HL-60/S4 treated with retinoic acid at 250 ng/mL for 4 days and 3 days (cell line): ENCODE data around the gene SYNCRIP.
"Not testable (repeated sequence)": the region's sequence is repeated elsewhere in the genome, so short reads cannot be mapped to it uniquely, and the experiment has no call there.

Experiments
- in situ Hi-C: fragments of 300-500 bp; cut with MboI; formaldehyde crosslinking; loops from 2 replicates; pipeline ENCODE4 v1.7.0; 2022; ENCODE audit warnings: low sequenced_read_pairs

SYNCRIP gene

DNA sequence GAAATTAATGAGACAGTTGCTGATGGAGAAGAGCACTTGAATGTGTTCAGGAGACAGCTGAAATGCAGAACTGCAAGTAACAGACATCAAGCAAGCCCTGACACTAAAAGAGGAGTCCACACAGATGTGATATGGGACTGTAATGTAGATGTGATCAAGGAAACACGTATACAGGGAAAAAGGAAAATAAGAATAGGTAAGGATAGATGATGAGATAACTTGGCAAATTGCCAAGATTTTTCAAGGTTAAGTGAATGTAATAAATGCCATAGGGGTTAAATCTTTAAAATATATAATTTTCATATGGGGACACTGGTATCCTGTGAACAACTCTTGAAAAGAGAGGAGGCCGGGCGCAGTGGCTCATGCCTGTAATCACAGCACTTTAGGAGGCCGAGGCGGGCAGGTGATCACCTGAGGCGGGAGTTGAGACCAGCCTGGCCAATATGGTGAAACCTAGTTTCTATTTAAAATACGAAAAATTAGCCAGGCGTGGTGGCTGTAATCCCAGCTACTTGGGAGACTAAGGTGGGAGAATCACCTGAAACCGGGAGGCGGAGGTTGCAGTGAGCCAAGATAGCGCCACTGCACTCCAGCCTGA, 41.9 kb downstream of the SYNCRIP start:
- in situ Hi-C loops: no loop called here

- in situ Hi-C loops: no loop called here
Measured at GRCh38 chr6:85594197-85594930, 48.3 kb downstream of the SYNCRIP start.

DNA sequence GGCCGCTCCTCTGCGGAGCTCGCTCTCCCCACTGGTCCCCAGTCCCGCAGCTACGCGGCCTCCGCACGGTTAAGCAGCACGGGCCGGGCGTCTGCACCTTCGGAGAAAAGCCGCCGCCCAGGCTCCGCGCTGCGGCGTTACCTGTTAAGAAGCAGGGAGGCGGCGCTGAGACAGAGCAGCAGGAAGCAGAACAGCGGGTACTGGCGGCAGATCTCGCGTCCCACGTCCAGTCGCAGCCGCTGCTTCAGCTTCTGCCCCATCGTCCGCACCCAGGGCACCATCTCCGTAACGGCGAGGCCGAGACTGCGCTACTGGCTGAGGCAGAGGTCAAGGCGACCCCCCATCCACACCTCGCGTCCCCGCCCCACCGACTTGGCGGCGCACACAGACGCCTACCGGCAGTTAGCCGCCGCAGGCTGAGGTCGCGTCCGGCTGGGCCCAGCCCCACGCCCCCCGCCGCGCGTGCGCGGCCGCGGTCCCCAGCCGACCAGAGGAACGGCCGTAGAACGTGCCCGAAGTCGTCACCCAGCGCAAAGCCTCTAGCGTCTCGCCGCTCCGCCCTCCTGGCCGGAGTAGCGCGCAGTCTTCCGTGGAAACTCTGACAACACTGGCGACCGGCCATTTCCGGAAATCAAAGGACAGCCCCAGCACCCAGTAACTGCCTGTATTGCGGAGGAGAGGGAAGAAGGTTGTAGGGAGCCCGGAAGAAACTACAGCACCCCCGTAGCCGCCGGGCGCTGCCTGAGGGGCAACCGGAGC, 49.1 kb downstream of the SYNCRIP start, which contains the start of gene SNX14:
Gene SNX14, minus strand, starts transcription at position 421 of the 759 bp plus-strand sequence. Its CDS starts 140 bp downstream, at position 281.
- in situ Hi-C loops: no loop called here

- in situ Hi-C loops: no loop called here
Measured at GRCh38 chr6:85592033-85592432, 50.7 kb downstream of the SYNCRIP start.

- in situ Hi-C loops: no loop called here
Measured at GRCh38 chr6:85591207-85591606, 51.5 kb downstream of the SYNCRIP start.

GRCh38 chr6:85585741-85586140, 56.9 kb downstream of the SYNCRIP start:
- in situ Hi-C loops: no loop called here

- in situ Hi-C loops: not testable (repeated sequence)
Measured at GRCh38 chr6:85582832-85583231, 59.9 kb downstream of the SYNCRIP start.

GRCh38 chr6:85581572-85581971, 61.1 kb downstream of the SYNCRIP start:
- in situ Hi-C loops: no loop called here

DNA sequence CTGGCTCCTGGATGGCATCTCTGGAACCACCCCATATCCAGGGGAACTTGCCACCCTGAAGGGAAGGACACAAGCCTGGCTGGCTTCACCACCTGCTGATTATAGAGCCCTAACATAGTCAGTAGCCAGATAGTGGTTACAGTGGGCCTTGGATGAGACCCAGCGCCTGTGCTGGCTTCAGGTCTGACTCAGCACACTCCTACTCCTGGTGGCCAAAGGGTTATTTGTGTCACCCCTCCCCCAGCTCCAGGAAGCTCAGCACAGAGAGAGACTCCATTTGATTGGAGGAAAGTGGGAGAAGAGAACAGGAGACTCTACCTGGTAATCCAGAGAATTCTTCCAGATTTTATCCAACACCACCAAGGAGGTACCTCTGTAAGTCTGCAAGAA, 61.8 kb downstream of the SYNCRIP start:
- in situ Hi-C loops: no loop called here

DNA sequence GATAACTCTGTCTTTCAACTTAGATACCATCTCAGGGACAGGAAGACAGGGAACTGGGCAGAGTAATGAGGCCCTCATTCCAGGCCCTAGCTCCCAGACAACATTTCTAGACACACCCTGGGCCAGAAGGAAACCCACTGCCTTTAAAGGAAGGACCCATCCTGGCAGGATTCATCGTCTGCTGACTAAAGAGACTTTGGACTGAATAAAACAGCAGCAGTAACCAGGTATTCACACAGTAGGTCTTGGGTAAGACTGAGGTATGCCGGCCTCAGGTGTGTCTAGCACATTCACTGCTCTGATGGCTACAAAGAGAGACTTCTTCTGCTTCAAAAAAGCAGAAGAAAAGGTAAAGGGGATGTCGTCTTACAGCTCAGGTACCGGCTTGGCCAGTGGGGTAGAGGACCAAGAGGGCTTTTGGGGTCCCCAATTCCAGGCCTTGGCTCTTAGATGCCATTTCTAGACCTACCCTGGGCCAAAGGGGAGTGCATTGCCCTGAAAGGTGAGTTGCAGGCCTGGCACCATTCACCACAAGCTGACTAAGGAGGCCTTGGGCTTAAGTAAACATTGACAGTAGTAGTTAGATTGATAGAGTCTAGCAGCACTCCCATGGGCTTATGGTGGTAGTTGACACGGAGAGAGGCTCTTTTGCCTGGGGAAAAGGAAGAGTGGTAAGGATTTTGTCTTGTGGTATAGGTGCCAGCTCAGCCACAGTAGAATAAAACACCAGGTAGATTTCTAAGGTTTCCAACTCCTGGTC, 62.4 kb downstream of the SYNCRIP start:
- in situ Hi-C loops: no loop called here

DNA sequence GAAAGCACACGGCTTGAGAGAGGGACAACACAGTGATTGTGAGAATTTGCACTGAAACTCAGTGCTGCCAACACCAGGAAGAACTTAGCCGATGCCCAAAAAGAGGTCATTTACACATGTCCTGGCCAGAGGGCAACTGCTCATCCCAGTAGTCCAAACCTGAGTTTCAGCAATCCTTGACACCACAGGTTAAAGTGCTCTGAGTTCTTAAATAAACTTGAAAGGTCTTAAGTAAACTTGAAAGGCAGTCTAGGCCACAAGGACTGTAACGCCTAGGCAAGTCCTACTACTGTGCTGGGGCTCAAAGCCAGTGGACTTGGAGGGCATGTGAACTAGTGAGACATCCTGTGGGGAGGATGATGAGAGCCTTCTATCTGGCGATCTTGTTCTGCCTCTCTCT, 63.1 kb downstream of the SYNCRIP start:
- in situ Hi-C loops: no loop called here

GRCh38 chr6:85576476-85576875, 66.2 kb downstream of the SYNCRIP start:
- in situ Hi-C loops: no loop called here

DNA sequence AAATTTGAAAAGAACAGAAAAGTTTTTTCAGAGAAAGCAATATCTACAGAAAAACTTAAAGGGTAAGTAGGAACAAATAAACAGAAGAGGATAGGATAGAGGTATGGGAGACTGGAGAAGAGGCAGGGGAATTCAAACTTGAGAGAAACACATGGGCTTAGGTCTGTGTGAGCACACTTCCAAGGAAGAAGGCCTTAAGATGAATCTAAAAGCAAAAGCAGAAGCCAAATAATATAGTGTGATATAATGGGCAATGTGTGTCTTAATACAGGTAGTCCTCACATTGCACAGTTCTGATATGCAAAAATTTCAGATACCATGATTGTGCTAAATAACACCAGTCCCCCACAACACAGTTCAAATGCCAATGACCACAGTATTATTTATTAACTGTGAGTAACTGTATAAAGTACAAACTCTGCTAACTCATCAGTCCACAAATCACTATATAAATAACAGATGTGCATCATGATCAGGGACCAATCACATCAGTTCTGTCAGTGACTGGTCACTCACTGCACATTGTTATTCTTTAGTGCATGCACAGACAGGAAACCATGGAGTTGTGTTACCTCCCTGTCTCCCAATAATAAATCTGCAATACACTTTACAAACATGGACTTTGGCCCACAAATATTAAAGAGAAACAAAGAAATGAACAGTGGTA, 67.6 kb downstream of the SYNCRIP start:
- in situ Hi-C loops: no loop called here

DNA sequence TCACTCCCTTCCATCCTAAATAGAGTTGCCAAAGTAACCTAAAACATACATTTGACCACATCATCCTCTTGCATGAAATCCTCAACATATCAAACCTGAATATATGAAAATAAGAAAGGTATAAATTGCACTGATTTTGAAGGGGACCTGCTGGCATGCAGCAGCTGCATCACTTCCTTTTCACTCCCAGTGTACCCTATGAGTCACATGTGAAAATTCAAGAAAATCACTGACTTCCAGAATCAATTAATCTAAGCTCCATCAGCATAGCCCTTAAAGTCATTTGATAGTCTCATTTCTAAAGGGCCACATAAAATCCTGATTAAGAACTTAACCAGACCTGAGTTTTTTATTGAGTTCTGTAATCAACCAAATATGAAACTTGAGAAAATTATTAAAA, 73.4 kb downstream of the SYNCRIP start:
- in situ Hi-C loops: no loop called here

DNA sequence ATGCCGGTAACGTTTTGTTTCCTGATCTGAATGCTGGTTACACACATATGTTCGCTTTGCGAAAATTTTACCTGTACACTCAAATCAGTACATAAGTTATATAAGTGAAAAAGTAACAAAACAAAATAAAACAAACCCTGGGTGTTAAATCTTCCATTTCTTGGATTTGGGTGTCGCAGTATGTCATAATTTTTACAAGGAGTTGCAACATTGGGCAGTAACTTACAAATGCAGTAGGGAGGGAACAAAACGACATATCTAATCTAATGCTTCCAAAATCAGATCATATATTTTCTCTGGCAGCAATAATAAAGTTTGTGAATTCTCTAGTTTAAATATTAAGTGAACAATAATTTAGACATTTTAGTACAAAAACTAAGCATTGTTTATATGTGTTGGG, 74.3 kb downstream of the SYNCRIP start:
- in situ Hi-C loops: no loop called here

DNA sequence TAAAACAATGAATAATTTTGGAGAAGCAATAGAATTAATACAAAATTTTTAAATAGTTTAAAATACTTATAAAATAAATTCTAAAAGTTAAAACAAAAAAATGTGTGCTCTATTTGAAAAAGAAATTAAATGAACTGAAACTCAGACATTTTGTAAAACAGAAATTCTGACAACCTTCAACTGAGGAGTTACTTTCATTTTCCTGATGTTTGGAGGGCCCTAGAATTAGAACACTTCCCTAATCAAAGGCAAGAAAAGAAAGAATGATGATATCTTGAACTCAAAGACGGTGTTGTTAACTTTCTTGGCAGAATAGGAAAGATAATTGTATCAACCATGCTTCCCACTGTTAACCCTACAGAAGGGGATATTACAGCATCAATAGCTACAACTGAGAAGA, 77.0 kb downstream of the SYNCRIP start:
- in situ Hi-C loops: no loop called here

- in situ Hi-C loops: not testable (repeated sequence)
Measured at GRCh38 chr6:85564223-85564622, 78.5 kb downstream of the SYNCRIP start.
